ENCODE results near the gene ZNF574.

The ZNF574 gene

GRCh38 chr19:42053037-42053935, 22.7 kb upstream of the ZNF574 start:
- Histone ChIP-seq H3K36me3 (ENCODE audit: control insufficient read depth, low read length) (no peaks in the 10 kb centered on the region), H4K20me1 (ENCODE audit: control insufficient read depth, insufficient read depth, low read depth, low read length) (no peaks in the 10 kb centered on the region), H3K4me2 (ENCODE audit: low read length) (no peak overlapping the region), H3K9me3 (ENCODE audit: control insufficient read depth, insufficient read depth, low read length) (no peaks in the 10 kb centered on the region), H3K27ac (ENCODE audit: low read depth, low read length) (no peak overlapping the region), H3F3A (ENCODE audit: control insufficient read depth, insufficient read depth) (no peaks in the 10 kb centered on the region), H3K4me3 (ENCODE audit: low read length) (no peak overlapping the region), H3K4me1 (ENCODE audit: control insufficient read depth, low read length) (no peaks in the 10 kb centered on the region), H3K79me2 (ENCODE audit: control insufficient read depth, low read length) (no peaks in the 10 kb centered on the region), H3K27me3 (ENCODE audit: control insufficient read depth, low read length) (peaks cover 4% of the 10 kb centered on the region; the same call in 1 of the 2 replicates), H3K9me2 (replicated peaks; ENCODE audit: control insufficient read depth, low read length) (no peaks in the 10 kb centered on the region)
- no peak for TF ChIP-seq CTCF (IDR thresholded peaks at IDR 0.05; ENCODE audit: low read depth, low read length, poor library complexity, severe bottlenecking)
- TF ChIP-seq EZH2phosphoT487 (IDR thresholded peaks at IDR 0.05; ENCODE audit: borderline replicate concordance, low read length): no peak

GRCh38 chr19:42054205-42054604, 21.8 kb upstream of the ZNF574 start:
- Histone ChIP-seq H4K20me1 (ENCODE audit: control insufficient read depth, insufficient read depth, low read depth, low read length) (no peaks in the 10 kb centered on the region), H3K36me3 (ENCODE audit: control insufficient read depth, low read length) (no peaks in the 10 kb centered on the region), H3K27me3 (ENCODE audit: control insufficient read depth, low read length) (peaks cover 4% of the 10 kb centered on the region; the same call in 1 of the 2 replicates), H3K9me2 (replicated peaks; ENCODE audit: control insufficient read depth, low read length) (no peaks in the 10 kb centered on the region), H3F3A (ENCODE audit: control insufficient read depth, insufficient read depth) (no peaks in the 10 kb centered on the region), H3K9me3 (ENCODE audit: control insufficient read depth, insufficient read depth, low read length) (no peaks in the 10 kb centered on the region), H3K79me2 (ENCODE audit: control insufficient read depth, low read length) (no peaks in the 10 kb centered on the region), H3K4me3 (ENCODE audit: low read length) (no peak overlapping the region), H3K4me1 (ENCODE audit: control insufficient read depth, low read length) (no peaks in the 10 kb centered on the region), H3K27ac (ENCODE audit: low read depth, low read length) (no peak overlapping the region), H3K4me2 (ENCODE audit: low read length) (no peak overlapping the region)
- no peak for TF ChIP-seq EZH2phosphoT487 (IDR thresholded peaks at IDR 0.05; ENCODE audit: borderline replicate concordance, low read length)
- no peak for TF ChIP-seq CTCF (IDR thresholded peaks at IDR 0.05; ENCODE audit: low read depth, low read length, poor library complexity, severe bottlenecking)

DNA sequence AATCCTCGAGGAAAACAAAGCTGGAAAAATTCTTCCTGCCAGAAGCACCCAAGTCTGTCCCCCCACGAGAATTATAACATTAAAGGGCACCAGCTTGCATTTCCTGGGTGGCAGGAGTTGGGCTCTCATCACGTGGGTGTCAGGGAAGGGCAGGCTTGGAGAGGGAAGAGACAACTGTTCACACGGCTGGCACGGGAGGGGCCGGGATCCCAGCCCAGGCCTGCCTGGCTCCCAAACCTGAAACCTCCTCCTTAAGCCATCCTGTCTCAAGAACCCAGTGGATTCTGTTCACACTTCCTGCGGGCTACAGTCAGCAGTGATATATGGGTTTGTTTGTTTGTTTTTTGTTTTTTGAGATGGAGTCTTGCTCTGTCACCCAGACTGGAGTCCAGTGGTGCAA, 18.1 kb upstream of the ZNF574 start:
- Histone ChIP-seq H3K79me2 (ENCODE audit: control insufficient read depth, low read length) (no peaks in the 10 kb centered on the region), H3K9me2 (replicated peaks; ENCODE audit: control insufficient read depth, low read length) (no peaks in the 10 kb centered on the region), H3K27me3 (ENCODE audit: control insufficient read depth, low read length) (no peaks in the 10 kb centered on the region; the same call in 1 of the 2 replicates), H3K36me3 (ENCODE audit: control insufficient read depth, low read length) (no peaks in the 10 kb centered on the region), H4K20me1 (ENCODE audit: control insufficient read depth, insufficient read depth, low read depth, low read length) (no peaks in the 10 kb centered on the region), H3F3A (ENCODE audit: control insufficient read depth, insufficient read depth) (no peaks in the 10 kb centered on the region), H3K4me2 (ENCODE audit: low read length) (no peak overlapping the region), H3K4me1 (ENCODE audit: control insufficient read depth, low read length) (no peaks in the 10 kb centered on the region), H3K9me3 (ENCODE audit: control insufficient read depth, insufficient read depth, low read length) (no peaks in the 10 kb centered on the region), H3K4me3 (ENCODE audit: low read length) (no peak overlapping the region), H3K27ac (ENCODE audit: low read depth, low read length) (no peak overlapping the region)
- TF ChIP-seq EZH2phosphoT487 (IDR thresholded peaks at IDR 0.05; ENCODE audit: borderline replicate concordance, low read length): no peak
- TF ChIP-seq CTCF (IDR thresholded peaks at IDR 0.05; ENCODE audit: low read depth, low read length, poor library complexity, severe bottlenecking): no peak

Measured in DOHH2 (cell line).